GM21619 (cell line): ENCODE measurements around the gene MAP7.

ENCODE experiments used
- ATAC-seq: cut with Tn5 transposase; IDR thresholded peaks from one replicate; pipeline ENCODE4 v1.9.1; 2021; ENCODE audit not compliant: unreplicated experiment

Gene MAP7

DNA sequence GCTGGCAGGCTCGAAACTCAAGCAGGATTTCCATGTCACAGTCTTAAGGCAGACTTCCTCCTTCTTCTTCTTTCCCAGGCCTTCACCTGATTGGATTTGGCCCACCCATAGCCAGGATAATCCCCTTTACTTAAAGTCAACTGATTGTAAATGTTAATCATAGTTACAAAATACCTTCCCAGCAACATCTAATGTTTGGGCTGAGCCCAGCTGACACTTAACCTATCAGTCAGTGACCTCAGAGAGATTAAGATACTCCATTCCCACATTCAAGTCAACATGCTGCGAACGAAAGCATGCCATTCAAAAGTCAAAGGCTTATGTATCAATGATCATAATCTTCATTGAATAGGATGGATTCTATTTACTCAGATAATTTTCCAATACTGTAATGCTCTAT is 16.0 kb downstream of the MAP7 start:
- ATAC-seq = no peak

DNA sequence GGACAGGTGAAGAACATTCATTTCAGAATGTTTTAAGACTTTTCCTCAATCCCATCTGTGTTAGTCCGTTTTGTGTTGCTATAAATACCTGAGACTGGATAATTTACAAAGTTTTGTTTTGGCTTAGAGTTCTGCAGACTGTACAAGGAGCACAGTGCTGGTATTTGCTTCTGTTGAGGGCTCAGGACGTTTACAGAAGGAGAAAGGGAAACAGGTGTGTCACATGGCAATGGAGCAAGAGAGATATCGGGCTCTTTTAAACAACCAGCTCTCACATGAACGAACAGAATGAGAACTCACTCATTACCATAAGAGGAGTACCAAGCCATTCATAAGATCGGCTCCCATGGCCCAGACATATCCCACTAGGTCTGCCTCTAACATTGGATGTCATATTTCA is 16.7 kb downstream of the MAP7 start:
- ATAC-seq = no peak

DNA sequence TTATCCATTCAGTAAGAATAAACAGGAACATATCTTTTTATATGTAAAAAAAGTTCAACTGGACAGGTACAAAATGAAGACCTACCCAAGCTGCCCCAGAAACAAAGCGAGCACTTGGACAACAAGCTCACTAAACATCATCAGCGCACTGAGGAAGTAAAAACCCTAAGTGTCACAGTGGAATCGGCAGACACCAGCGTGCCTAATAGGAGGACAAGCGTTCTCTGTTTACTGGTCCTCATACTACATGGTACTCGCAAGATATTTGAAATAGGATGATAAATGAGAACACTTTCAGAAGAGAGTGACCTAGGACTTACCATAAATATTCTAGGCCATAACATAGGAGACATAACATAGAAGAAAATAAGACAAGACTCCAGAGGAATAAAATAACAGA is 18.2 kb downstream of the MAP7 start:
- no peak for ATAC-seq

DNA sequence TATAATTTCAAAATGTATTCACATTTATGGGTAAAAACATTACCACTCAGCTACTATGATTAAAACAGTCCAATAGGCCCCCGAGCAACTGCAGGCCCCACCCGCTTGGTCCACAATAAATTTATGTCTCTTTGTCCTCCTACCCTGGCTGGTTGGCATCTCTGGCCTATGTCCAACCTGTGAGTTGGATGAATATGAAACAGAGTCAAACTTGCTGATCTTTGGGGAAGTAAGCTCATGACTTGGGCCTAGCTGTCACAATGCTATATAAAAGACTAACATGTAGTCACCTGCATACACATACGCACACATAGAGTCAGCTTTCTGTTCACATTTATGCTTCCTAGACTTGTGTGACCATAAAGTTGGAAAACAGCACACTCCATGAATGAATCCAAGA is 20.5 kb downstream of the MAP7 start:
- no peak for ATAC-seq

DNA sequence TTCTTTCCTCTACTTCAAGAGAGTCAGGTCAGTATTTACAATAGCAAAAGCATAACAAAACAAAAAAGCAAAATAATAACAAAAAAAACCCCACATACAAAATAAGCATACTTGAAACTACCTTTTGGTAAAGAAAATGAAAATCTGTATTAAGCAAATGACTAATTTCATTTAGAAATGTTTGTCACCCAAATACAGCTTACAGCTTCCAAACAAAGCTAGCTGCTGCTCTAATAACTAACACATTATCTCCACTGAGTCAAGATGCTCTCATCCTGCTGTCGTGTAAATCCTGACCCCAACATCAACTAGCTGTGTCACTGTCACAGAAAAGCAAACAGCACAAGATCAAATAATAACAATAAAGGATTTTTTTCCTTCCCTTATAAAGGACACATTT is 21.7 kb downstream of the MAP7 start:
- no peak for ATAC-seq

DNA sequence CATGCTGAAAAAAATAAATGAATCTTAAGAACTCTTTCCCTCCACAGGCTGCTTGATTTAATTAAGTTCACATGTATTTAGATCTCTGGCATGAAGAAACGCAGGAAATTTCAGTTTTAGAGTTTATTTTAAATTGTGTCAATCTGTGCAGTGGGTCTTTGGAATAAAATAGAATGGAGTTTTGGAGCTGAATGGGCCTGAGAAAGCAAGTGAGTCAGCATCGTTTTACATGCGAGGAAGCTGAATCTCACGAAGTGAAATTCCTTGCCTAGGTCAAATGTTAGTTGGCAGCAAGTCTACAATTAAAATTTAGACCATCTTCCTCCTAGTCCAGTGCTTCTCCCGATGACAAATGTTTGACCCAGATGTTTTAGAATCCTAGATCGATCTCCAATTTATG is 22.4 kb downstream of the MAP7 start:
- no peak for ATAC-seq

DNA sequence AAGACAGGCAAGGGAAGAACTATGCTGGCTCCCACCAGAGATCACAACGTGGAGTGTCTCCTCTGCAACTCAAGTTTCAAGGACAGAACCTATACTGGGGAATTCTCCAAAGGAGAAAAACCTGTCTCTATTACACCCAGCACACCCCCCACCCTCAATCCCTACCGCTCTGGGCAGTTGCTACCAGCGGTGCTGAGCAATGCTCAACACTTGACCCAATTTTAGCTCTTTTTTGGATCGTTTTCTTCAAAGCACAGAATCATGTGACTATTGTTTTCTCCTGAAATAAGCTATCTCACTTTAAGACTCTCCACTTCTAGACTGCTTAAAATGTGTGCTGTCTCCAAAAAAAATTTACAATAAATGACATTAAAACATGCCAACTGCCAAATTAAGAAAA is 23.3 kb downstream of the MAP7 start:
- no peak for ATAC-seq

DNA sequence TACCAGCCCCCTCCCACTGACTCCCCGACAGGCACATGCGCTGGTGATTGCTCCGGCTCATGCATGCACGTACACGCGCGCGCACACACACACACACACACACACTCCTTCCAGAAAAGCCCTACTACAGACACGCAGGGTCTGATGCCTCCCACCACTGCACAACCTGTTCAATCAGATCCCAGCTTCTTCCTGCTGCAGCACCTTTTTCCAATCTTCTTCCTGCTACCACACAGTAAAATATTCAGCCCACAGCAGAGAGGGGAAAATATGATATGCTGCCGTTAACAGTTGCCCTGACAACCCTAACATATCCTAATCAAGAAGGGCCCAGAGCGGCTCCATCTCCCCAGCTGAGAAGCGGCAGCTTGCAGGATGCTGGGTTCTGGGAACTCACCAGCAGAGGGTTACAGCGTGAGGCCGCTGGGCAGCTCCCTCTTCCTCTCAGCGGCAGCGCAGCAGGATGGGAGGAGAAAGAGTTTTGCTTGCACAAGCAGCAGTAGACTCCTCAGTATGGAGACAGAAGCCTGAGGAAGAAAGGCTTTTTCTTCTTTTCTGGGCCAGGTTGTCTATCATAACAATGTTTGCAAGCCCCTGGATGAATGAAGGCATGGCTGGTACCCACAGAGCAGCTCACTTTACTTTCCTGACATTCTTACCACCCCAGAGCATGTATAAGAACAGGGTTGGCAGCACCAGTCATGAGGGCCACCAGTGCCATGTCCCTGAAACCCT is 23.9 kb downstream of the MAP7 start:
- ATAC-seq = no peak

DNA sequence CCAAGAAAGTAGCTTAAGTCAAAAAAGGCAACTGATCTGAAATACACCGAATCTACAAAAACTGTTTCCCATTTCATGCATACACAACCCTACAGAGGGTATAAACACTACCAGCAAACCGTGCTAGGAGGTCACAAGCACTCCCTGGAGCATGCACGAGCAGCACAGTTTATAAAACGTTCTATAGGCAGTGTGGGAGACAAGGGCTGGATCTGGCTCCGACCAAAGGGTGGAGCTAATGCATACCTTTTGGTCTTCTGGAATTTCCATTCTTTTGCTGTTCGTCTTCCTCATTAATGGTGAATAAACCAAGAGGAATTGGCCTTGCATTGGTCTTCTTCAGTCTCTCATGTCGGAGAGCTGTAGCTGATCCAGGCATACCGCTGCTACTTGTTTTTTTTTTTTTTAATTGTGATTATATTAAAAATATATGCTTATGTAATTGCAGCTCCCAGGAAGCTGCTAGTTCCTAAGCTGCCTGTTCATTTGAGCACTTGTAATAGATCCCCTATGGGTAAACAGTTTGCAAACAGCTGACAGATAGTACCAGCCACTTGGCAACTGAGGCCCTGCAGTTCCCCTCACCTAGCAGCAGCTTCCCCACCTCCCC is 24.5 kb downstream of the MAP7 start:
- ATAC-seq = no peak

DNA sequence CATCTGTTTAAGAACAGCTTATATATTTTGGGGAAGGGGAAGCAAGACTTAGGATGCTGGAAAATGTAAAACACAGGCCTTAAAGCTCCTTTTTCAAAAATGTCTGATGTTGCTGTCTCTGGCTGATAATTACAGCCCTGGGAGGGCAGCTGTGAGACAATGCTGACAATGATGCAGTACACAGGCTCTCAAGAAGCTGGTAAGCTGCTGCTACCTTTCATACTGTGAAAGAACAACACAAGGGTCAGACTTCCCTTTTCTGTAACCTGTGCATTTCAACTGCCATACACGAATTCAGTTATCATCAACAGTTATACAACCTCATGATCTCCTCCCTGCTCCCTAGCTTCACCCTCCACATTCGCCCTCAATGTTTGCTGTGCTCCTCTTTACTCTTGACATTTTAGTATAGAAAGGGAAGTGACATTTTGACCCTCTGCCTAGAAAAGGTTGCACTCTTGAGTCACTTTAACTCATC is 25.2 kb downstream of the MAP7 start:
- no peak for ATAC-seq

DNA sequence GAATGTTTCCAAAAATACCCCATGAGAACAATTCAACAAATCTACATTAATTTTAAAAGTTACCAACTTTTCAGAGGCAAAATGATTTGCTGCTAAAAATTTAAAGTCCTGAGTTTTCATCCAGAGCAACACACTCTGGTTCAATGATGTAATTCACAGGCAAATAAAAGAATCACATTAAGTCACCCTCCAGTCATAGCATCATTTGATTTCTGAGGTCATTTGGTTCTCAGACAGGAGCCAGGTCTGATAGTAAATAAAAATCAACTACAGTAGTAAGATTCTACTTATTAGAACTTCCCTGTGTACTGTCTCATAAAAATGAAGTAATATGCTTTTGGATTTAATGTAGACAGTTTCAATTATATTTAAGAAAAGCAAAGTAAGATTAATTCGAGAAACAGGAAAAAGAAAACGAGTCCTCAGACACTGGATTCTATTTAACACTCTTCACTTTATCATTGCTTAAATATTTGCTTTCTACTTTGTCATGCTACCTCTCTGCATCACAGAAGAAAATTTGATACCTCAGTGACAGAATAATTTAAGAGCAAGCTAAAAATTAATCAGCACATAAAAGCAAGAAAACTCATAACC is 25.8 kb downstream of the MAP7 start:
- no peak for ATAC-seq

DNA sequence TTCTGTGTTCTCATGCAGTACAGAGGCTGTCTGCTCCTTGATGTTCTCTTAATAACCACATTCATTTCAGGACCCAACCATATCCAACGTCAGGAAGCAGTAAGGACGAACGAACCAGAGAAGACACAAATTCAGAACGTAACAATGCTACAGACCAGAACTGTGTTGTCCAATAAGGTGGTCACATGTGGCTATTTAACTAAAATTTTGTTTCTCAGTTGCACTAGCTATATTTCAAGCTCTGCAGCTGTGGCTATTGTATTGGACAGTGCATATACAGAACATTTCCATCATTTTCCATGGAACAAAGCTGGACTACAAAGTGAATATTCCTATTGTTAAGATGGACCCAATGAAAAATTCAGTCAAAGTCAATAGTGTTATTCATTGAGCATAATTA is 27.0 kb downstream of the MAP7 start:
- ATAC-seq = no peak

DNA sequence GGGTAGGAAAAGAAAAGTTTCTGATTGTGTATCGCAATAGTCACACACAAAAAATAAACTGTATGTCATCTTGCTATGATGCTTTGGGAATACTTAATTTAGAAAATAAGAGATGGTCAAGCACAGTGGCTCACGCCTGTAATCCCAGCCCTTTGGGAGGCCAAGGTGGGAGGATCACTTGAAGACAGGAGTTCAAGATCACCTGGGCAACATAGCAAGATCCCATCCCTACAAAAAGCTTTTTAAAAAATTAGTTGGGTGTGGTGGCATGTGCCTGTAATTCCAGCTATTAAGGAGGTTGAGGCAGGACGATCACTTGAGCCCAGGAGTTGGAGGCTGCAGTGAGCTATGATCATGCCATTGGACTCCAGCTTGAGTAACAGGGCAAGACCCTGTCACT is 27.6 kb downstream of the MAP7 start:
- ATAC-seq = no peak

DNA sequence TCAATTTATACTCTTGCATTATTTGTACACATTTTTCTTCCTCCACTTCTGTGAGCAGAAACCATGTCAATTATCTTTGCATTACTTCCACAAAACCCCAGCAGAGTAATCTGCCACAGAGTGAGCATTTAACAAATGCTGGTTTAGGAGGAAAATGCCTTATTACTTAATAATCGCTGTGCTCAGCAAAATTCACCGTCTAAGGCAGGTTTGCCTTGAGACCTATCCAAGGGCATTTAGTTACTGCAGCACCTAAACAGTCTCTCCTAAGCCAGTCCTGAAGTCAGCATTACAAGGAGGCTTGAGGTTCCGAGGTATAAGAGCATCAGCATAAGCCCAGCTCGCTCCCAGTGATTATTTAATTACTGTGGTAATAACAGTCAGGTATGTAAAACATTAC is 28.3 kb downstream of the MAP7 start:
- no peak for ATAC-seq

DNA sequence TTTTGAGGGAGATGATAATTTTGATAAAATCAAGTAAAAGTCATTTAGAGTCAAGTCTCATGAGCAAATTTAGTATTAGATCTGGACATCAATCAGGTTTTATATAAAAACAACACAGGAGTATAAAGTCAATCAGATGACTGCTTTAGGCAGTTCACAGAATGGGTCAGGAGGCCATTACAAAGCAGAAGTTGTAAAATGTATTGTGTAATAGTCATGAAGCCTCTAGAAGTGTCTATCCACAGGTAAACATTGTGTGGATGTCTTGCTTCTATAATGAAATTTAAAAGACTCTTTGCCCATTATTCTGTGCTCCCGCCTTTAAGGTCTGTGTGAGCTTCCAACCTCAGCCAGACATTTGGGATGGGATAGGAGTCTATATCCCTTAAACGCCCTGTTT is 28.8 kb downstream of the MAP7 start:
- no peak for ATAC-seq

DNA sequence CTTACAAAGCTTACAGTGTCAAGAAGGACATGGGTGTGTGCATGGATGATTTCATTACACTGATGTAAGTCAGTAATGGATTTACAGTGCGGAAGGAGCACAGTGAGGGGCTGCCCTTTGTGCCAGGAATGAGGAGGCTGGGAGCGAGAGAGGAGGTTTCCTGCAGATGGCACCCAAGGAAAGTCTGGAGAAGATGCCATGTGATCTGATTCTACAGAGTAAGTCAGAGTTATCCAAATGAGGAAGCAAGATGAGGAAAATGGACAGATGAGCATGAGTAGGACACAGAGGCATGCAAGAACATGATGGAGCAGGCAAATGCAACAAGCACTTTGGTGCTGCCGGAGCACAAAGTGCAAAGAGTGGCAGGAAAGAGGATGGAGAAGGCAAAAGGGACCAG is 29.7 kb downstream of the MAP7 start:
- no peak for ATAC-seq

DNA sequence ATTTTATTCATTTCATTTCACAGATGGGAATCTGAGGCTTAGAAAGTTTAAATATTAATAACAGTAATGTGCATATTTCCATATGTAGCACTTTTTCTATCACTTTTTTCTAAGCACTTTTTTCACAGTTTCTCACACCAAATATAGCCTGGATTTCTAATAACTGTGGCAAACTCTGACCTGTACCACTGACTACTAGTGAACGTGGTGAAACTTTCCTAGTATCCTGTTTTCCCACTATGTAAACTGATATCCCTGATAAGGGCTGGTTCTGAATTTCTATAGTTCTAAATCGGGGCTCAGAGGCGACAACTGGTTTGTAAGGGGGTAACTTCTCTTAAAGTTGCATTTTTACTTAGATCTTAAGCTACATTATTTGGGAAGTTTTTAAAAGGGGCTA is 32.6 kb downstream of the MAP7 start:
- no peak for ATAC-seq

DNA sequence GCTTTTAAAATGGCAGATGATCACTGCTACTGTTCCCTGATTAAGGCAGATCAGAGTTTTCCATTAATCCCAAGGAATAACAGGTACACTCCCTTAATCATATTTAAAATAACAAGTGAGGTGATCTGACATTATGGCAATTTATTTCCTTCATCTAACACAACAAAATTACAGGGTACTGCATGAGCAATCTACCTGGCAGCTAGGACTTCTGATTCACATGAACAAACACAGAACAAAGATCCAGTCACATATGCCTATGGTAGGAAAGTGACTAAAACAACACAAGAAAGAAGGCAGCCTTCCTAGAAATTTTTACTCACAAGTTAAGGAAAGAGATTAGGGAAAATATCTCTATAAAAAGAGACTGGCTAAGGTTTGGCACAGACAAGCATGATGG is 33.2 kb downstream of the MAP7 start:
- no peak for ATAC-seq

DNA sequence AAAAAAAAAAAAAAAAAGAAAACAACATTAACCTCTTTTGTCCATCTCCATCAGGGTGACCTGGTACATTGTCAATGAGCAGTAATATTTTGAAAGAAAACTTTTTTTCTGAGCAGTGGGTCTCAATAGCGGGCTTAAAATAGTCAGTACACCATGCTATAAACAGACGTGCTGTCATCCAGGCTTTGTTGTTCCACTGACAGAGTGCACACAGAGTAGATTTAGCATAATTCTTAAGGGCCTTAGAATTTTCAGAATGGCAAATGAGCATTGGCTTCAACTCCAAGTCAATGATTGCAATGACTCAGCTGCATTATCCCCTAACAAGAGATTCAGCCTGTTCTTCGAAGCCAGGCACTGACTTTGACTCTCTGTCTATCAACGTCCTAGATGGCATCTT is 35.6 kb downstream of the MAP7 start:
- no peak for ATAC-seq

DNA sequence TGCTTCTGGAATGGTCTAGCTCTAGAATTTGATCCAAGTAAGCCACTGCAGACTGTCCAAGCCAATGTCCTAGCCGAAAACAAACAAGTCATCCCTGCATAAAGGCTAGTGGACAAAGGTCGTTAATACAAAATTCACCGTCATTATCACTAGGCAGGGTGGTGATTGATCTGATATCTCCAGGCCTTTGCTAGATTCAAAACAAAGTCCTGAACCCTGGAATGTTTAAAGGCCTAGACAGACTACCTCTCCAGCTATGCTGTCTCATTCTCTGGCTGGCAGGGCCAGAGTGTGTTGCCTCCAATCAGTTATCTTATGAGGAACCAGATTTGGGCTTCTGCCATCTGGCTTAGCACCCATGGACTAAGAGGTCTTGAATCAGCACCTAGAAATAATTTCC is 38.3 kb downstream of the MAP7 start:
- ATAC-seq = no peak

DNA sequence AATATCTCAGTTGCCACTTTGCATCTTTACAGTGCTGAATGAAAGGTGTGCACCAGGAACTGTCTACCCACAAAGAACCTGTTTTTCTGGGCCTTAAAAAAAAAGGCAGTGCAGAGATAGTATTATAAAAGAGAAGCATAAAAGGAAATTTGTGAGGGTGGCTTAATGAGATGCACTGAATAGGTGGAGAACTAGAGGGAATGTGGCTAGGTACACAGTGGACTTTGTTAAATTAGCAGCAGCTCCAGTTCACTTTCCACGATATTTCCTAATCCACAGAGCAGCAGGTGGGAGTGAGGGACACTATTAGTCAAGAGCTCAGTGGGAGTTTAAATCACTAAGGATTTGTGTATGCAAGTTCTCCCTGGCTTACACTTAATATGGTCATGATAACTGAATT is 38.8 kb downstream of the MAP7 start:
- ATAC-seq = no peak

DNA sequence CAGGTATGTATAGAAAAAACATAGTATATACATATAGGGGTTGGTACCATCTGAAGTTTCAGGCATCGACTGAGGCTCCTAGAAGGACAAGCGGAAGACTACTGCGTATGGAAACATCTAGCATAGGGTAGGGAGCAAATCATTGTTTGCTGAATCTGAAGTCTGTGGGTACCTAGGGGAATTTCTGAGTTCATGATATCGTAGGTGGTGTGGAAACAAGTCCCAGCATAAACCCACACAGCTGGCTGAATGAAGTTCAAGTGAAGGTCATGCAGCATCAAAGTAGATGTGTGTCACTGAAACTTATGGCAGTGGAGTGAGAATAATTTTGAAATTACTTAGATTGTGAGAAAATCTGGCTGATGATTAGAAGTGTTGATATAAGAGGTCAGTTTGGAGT is 39.4 kb downstream of the MAP7 start:
- no peak for ATAC-seq

DNA sequence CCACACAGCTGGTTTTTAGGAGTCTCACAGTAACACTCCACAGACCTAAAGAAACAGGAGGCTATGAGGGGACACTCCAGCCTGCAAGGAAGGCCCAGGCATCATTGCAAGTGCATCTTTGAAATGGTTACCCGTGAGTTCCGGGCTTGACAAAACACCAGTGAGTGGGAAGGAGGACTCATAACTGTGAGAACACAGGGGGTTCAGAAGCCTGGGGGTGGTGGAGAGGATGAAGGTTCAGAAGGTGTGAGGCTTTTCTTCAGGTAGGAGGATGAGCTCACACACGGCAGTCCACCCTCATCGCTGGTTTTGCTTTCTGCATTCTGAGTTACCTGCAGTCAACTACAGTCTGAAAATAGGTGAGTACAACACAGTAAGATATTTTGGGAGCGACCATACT is 39.9 kb downstream of the MAP7 start:
- no peak for ATAC-seq
